Measurements from ENCODE around the gene LNX1. TPM values are rescaled to one million over a fixed set of nuclear protein-coding genes. Genes with fewer than 3 reads are reported as not detected.

Gene LNX1
- 1 to 10 TPM; 4.5 to 8.9 TPM for total RNA-seq

DNA sequence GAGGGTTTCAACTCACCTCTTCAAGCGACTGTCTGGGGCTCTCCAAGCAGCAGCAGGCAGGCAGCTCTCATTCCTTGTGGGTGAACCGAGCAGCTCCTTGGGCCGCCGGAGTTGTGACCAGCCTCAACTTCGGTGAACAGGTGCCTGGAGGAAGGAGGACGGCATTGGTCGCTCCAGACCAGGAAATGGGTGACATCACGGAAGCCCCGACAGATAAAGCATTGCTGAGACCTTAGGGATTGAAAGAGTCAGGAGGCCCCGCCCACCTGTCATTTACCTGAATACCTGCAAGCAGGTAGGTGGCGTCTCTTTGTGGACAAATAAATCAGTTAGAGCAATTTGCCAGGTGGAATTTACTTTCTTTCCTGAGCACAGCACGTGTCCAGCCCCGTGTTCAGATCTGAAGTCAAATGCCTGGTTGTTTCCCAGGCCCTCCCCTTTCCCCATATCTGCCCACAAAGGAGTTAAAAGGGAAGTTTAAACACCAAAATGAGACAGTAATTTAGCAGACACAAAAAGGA lies at the start of gene LNX1:
LNX1 (minus strand) TSS at position 115 of the 521 bp plus-strand sequence. CDS start 17,484 bp downstream, outside the sequence.
- no peak for DNase-seq (ENCODE audit: low spot score)
- TF ChIP-seq, protein P1, sequence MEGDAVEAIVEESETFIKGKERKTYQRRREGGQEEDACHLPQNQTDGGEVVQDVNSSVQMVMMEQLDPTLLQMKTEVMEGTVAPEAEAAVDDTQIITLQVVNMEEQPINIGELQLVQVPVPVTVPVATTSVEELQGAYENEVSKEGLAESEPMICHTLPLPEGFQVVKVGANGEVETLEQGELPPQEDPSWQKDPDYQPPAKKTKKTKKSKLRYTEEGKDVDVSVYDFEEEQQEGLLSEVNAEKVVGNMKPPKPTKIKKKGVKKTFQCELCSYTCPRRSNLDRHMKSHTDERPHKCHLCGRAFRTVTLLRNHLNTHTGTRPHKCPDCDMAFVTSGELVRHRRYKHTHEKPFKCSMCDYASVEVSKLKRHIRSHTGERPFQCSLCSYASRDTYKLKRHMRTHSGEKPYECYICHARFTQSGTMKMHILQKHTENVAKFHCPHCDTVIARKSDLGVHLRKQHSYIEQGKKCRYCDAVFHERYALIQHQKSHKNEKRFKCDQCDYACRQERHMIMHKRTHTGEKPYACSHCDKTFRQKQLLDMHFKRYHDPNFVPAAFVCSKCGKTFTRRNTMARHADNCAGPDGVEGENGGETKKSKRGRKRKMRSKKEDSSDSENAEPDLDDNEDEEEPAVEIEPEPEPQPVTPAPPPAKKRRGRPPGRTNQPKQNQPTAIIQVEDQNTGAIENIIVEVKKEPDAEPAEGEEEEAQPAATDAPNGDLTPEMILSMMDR (IDR thresholded peaks at IDR 0.05), result no peak
- no peak within 1 kb of the TSS for H3K4me3 ChIP-seq

GRCh38 chr4:53640576-53641453 lies 49.5 kb upstream of the LNX1 start:
- TF ChIP-seq, protein P1 (IDR thresholded peaks at IDR 0.05), result no peak
- Histone ChIP-seq H3K4me3 (no peak overlapping the region), H3K27ac (no peak overlapping the region), H3K27me3 (no peaks in the 10 kb centered on the region), H3K9me3 (no peaks in the 10 kb centered on the region), H3K4me1 (peaks cover 0 to 19% of the 10 kb centered on the region in 2 donors), H3K36me3 (no peaks in the 10 kb centered on the region)
- no peak for DNase-seq (ENCODE audit: low spot score)

More for the DNA sequence above, at the start of gene LNX1:
- Histone ChIP-seq H3K4me1 (peaks cover 0 to 15% of the 10 kb centered on the region in 2 donors), H3K36me3 (no peaks in the 10 kb centered on the region), H3K9me3 (no peaks in the 10 kb centered on the region), H3K27ac (no peak within 1 kb of the TSS), H3K27me3 (no peaks in the 10 kb centered on the region)

DNA sequence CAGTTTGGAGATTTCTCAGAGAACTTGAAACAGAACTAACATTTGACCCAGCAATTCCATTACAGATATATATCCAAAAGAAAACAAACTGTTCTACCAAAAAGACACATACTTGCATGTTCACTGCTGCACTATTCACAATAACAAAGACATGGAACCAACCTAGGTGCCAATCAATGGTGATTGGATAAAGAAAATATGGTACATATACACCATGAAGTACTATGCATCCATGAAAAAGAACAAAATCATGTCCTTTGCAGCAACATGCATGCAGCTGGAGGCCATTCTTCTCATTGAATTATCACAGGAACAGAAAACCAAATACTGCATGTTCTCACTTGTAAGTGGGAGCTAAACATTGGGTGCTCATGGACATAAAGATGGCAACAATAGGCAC lies 47.6 kb upstream of the LNX1 start:
- TF ChIP-seq, protein P1 (IDR thresholded peaks at IDR 0.05), result no peak
- no peak for DNase-seq (ENCODE audit: low spot score)
- no peaks in the 10 kb centered on the region for H3K36me3 ChIP-seq

GRCh38 chr4:53637348-53637747 lies 46.1 kb upstream of the LNX1 start:
- TF ChIP-seq, protein P1 (IDR thresholded peaks at IDR 0.05), result no peak
- Histone ChIP-seq H3K36me3 (no peaks in the 10 kb centered on the region), H3K4me3 (no peak overlapping the region), H3K27ac (no peak overlapping the region), H3K27me3 (no peaks in the 10 kb centered on the region), H3K9me3 (no peaks in the 10 kb centered on the region), H3K4me1 (peaks cover 0 to 17% of the 10 kb centered on the region in 2 donors)
- no peak for DNase-seq (ENCODE audit: low spot score)

More for the DNA sequence above, 47.6 kb upstream of the LNX1 start:
- no peaks in the 10 kb centered on the region for H3K27me3 ChIP-seq
- H3K4me3 ChIP-seq, result no peak overlapping the region
- H3K27ac ChIP-seq, result no peak overlapping the region
- H3K4me1 ChIP-seq, result peaks cover 0 to 13% of the 10 kb centered on the region in 2 donors
- no peaks in the 10 kb centered on the region for H3K9me3 ChIP-seq

DNA sequence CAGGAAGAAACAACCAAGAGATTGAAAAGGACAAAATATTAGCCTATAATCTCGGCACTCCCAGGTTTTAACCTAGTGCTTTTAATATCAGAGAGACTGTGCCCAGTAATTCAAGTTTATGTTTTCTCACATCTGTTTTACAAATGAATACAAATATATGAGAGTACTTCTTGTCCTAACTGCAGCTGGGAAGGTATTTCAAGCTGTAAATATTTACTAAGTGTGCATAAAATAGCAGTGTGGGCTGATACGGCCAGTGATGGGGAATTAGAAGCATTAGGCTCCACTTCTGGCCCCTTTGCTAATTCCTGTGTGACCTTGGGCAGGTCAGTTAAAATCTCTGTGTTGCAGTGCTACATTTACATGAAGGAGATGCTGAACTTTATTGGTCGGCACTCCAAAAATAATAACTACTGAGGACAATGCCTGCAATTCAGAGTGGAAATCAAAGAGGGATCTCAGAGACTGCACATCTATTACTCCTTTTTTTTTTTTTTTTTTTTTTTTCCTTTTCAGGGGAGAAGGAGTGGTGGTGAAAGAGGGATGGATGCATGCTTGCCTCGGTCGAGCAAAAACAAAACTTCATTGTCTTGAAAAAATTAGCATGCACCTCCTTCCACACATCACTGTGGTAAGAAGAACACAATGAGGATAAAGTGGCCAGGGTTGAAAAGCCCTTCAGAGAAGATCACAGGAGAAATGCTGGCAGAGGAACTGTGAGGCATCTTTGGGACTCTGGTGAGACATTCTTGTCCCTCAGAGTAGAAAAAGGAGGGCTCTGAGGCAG lies 44.6 kb upstream of the LNX1 start:
- no peaks in the 10 kb centered on the region for H3K9me3 ChIP-seq
- no peak overlapping the region for H3K4me3 ChIP-seq
- H3K4me1 ChIP-seq, result peaks cover 0 to 9% of the 10 kb centered on the region in 2 donors
- no peak for DNase-seq (ENCODE audit: low spot score)
- no peaks in the 10 kb centered on the region for H3K36me3 ChIP-seq
- TF ChIP-seq, protein P1 (IDR thresholded peaks at IDR 0.05), result no peak
- H3K27ac ChIP-seq, result no peak overlapping the region
- H3K27me3 ChIP-seq, result no peaks in the 10 kb centered on the region
